Ishikawa (cell line): ENCODE results near the gene MTA2.

Experiments
- CEBPB ChIP-seq: IDR thresholded peaks from 2 replicates; pipeline ENCODE4 v1.6.1; 2012
- EP300 ChIP-seq: IDR thresholded peaks from 2 replicates; pipeline ENCODE4 v1.6.1; 2012; ENCODE audit warnings: borderline replicate concordance
- MAX ChIP-seq: IDR thresholded peaks from 2 replicates; pipeline ENCODE4 v1.6.1; 2012
- REST ChIP-seq: IDR thresholded peaks from 2 replicates; pipeline ENCODE4 v1.6.1; 2012; ENCODE audit warnings: low read depth, mild to moderate bottlenecking

GRCh38 chr11:62592989-62593421 lies 8.7 kb downstream of the MTA2 start:
- no peak for TF ChIP-seq EP300
- no peak for TF ChIP-seq MAX
- no peak for TF ChIP-seq CEBPB
- no peak for TF ChIP-seq REST
